Keratinocyte (primary cell): ENCODE data around the gene LHFPL6. TPM values are rescaled to one million over a fixed set of nuclear protein-coding genes. Genes with fewer than 3 reads are reported as not detected.

Experiments
- DNase-seq: peaks from one replicate; pipeline ENCODE4 v3.0.0-alpha.2; 2011; ENCODE audit warnings: low read depth, missing footprints, low spot score
- FAIRE-seq: peaks from 2 replicates; lab custom pipeline; 2011; peaks lifted over from hg19 to GRCh38; lab: Jason Lieb, UNC
- H2AFZ ChIP-seq: 2 replicates; pipeline ENCODE4 v1.6.0; 2012; ENCODE audit warnings: low read length, control low read depth, inconsistent platforms; ENCODE audit not compliant: control insufficient read depth
- H3K27ac ChIP-seq: 2 replicates; pipeline ENCODE4 v1.5.1; 2011; ENCODE audit warnings: low read length; ENCODE audit not compliant: control insufficient read depth, insufficient read depth
- H3K27me3 ChIP-seq: 3 replicates; pipeline ENCODE4 v1.6.0; 2011; ENCODE audit warnings: low read length; ENCODE audit not compliant: control insufficient read depth, insufficient read depth; ENCODE audit errors: extremely low read depth
- H3K36me3 ChIP-seq, 2 experiments: 2 replicates in 1 of 2; 3 replicates in 1 of 2; pipeline ENCODE4 v1.5.1; 2011; ENCODE audit warnings: low read length in 2 of 2, mild to moderate bottlenecking in 1 of 2; ENCODE audit not compliant: control insufficient read depth in 2 of 2, insufficient read depth in 2 of 2; ENCODE audit errors: extremely low read depth in 1 of 2
- H3K4me1 ChIP-seq: 3 replicates; pipeline ENCODE4 v1.5.1; 2011; ENCODE audit warnings: low read length; ENCODE audit not compliant: control insufficient read depth, insufficient read depth; ENCODE audit errors: extremely low read depth
- H3K4me2 ChIP-seq: 3 replicates; pipeline ENCODE4 v1.6.0; 2011; ENCODE audit warnings: low read depth, low read length; ENCODE audit not compliant: control insufficient read depth, insufficient read depth; ENCODE audit errors: extremely low read depth
- H3K4me3 ChIP-seq, 3 experiments: fragments of 200-600 bp in 1 of 3; sonication (generic) in 1 of 3; 2 replicates in 2 of 3; 3 replicates in 1 of 3; pipeline ENCODE4 v1.5.1; 2011 to 2016; ENCODE audit warnings: low read length in 3 of 3, mild to moderate bottlenecking in 3 of 3, control low read depth in 2 of 3, inconsistent platforms in 1 of 3, low read depth in 1 of 3, mixed read lengths in 1 of 3, mixed run types in 1 of 3, moderate library complexity in 1 of 3; ENCODE audit not compliant: control insufficient read depth in 2 of 3, insufficient read depth in 2 of 3; ENCODE audit errors: extremely low read depth in 1 of 3
- H3K79me2 ChIP-seq: 2 replicates; pipeline ENCODE4 v1.6.0; 2012; ENCODE audit warnings: low read length; ENCODE audit not compliant: control insufficient read depth, insufficient read depth
- H3K9ac ChIP-seq: 3 replicates; pipeline ENCODE4 v1.6.0; 2011; ENCODE audit warnings: low read length; ENCODE audit not compliant: control insufficient read depth, insufficient read depth; ENCODE audit errors: extremely low read depth
- H3K9me1 ChIP-seq: 3 replicates; pipeline ENCODE4 v1.6.0; 2011; ENCODE audit warnings: low read length; ENCODE audit not compliant: control insufficient read depth, insufficient read depth; ENCODE audit errors: extremely low read depth
- H3K9me3 ChIP-seq: 2 replicates; pipeline ENCODE4 v1.5.1; 2012; ENCODE audit warnings: low read depth, low read length; ENCODE audit not compliant: control insufficient read depth
- H4K20me1 ChIP-seq: 3 replicates; pipeline ENCODE4 v1.6.0; 2011; ENCODE audit warnings: low read length; ENCODE audit not compliant: control insufficient read depth, insufficient read depth; ENCODE audit errors: extremely low read depth
- EZH2 ChIP-seq: IDR thresholded peaks from one replicate; pipeline ENCODE4 v1.6.1; 2012; ENCODE audit warnings: inconsistent platforms, mild to moderate bottlenecking, low read length, moderate library complexity
- dilution Hi-C: fragments of 300-500 bp; cut with MboI; formaldehyde crosslinking; loops from one replicate; pipeline ENCODE4 v1.7.0; 2020; ENCODE audit warnings: low sequenced_read_pairs; ENCODE audit not compliant: extremely low pct_ligation_motif_present
- polyA plus RNA-seq, 5 experiments: library from polyadenylated mRNA; depleted of rRNA in 3 of 5; stranded (reverse) in 3 of 5; stranded (forward) in 1 of 5; unstranded in 1 of 5; fragments of >200 nt; gene quantifications; 1 replicate in 1 of 5; 2 replicates in 3 of 5; 3 replicates in 1 of 5; pipeline versions ENCODE4 v1.2.1 to v1.2.3, GENCODE V29; 2011 to 2012; ENCODE audit warnings: missing spikeins in 2 of 5, low read depth in 1 of 5, low replicate concordance in 1 of 5
- TF ChIP-seq, protein P1 (sequence below), 3 experiments: IDR thresholded peaks in 1 of 3; conservative IDR thresholded peaks in 1 of 3; optimal IDR thresholded peaks in 1 of 3; 2 replicates in 2 of 3; 3 replicates in 1 of 3; pipeline versions ENCODE3 to v1.5.1; 2011; ENCODE audit warnings: low read length in 3 of 3, mild to moderate bottlenecking in 3 of 3, moderate library complexity in 2 of 3, control low read depth in 1 of 3, inconsistent platforms in 1 of 3; ENCODE audit not compliant: insufficient read depth in 2 of 3; ENCODE audit errors: extremely low read depth in 1 of 3

Gene LHFPL6
- polyA plus RNA-seq, 1 donor (not counting 4 experiments of a cell fraction or from before 2014, with no cell fraction given) = 15.8 TPM

DNA sequence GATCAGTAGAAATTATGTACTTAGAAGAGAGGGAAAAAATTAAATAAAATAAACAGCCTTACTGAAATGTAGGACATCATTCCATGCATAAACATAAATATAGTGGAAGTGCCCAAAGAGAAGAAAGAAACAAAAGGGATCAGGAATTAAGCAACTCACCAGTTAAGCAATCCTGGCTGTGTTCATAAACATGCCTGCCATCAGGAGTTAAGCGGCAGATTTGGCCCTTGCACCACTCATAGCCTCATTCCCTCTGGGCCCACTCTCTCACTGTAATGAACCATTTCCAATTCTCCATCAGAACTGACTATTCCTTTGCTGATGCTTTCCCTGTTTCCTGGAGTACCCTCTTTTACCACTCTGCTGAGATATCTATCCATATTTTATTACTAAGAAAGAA, 281.4 kb downstream of the LHFPL6 start:
- FAIRE-seq (no peak), DNase-seq (no peak)
- no peaks in the 10 kb centered on the region for H3K79me2 ChIP-seq
- no peak overlapping the region for H3K9ac ChIP-seq
- H3K9me3 ChIP-seq = no peaks in the 10 kb centered on the region
- H3K36me3 ChIP-seq = no peaks in the 10 kb centered on the region
- no peaks in the 10 kb centered on the region for H4K20me1 ChIP-seq
- H3K9me1 ChIP-seq = no peaks in the 10 kb centered on the region
- dilution Hi-C loops = no loop called here
- H3K4me2 ChIP-seq = no peak overlapping the region
- TF ChIP-seq, protein P1, sequence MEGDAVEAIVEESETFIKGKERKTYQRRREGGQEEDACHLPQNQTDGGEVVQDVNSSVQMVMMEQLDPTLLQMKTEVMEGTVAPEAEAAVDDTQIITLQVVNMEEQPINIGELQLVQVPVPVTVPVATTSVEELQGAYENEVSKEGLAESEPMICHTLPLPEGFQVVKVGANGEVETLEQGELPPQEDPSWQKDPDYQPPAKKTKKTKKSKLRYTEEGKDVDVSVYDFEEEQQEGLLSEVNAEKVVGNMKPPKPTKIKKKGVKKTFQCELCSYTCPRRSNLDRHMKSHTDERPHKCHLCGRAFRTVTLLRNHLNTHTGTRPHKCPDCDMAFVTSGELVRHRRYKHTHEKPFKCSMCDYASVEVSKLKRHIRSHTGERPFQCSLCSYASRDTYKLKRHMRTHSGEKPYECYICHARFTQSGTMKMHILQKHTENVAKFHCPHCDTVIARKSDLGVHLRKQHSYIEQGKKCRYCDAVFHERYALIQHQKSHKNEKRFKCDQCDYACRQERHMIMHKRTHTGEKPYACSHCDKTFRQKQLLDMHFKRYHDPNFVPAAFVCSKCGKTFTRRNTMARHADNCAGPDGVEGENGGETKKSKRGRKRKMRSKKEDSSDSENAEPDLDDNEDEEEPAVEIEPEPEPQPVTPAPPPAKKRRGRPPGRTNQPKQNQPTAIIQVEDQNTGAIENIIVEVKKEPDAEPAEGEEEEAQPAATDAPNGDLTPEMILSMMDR (optimal IDR thresholded peaks at IDR 0.05 in 1 of 3, IDR thresholded peaks at IDR 0.05 in 1 of 3, conservative IDR thresholded peaks at IDR 0.05 in 1 of 3; ENCODE audit: extremely low read depth in 1 of 3, insufficient read depth in 2 of 3, low read length in 3 of 3) = no peak
- TF ChIP-seq EZH2 = no peak
- peaks cover 3% of the 10 kb centered on the region for H3K27me3 ChIP-seq
- H3K27ac ChIP-seq = no peak overlapping the region
- no peak overlapping the region for H3K4me3 ChIP-seq
- peaks cover 4% of the 10 kb centered on the region for H3K4me1 ChIP-seq
- H2AFZ ChIP-seq = no peak overlapping the region

- Histone ChIP-seq H3K9me1 (no peaks in the 10 kb centered on the region), H2AFZ (no peak overlapping the region), H3K27me3 (peaks cover 3% of the 10 kb centered on the region), H3K9ac (no peak overlapping the region), H3K27ac (no peak overlapping the region), H3K79me2 (no peaks in the 10 kb centered on the region), H3K36me3 (no peaks in the 10 kb centered on the region), H3K9me3 (no peaks in the 10 kb centered on the region), H4K20me1 (no peaks in the 10 kb centered on the region), H3K4me3 (no peak overlapping the region), H3K4me1 (peaks cover 10% of the 10 kb centered on the region), H3K4me2 (no peak overlapping the region)
- no peak for DNase-seq
- dilution Hi-C loops = no loop called here
- FAIRE-seq = no peak
- TF ChIP-seq, protein P1 (optimal IDR thresholded peaks at IDR 0.05 in 1 of 3, IDR thresholded peaks at IDR 0.05 in 1 of 3, conservative IDR thresholded peaks at IDR 0.05 in 1 of 3; ENCODE audit: extremely low read depth in 1 of 3, insufficient read depth in 2 of 3, low read length in 3 of 3) = no peak
Observed at GRCh38 chr13:39318161-39318560, 284.8 kb downstream of the LHFPL6 start.
